HepG2 (cell line): ENCODE measurements around the gene CBLN3. TPM values are rescaled to one million over a fixed set of nuclear protein-coding genes. Genes with fewer than 3 reads are reported as not detected.
A peak's percentile ranks its signal among the peaks of the same experiment; 100 is the strongest.

ENCODE experiments used
- FOSL2 ChIP-seq: sonication (generic); formaldehyde crosslinking; IDR thresholded peaks from 2 replicates; pipeline ENCODE4 v1.4.0; 2020; ENCODE audit warnings: missing genetic modification reagents
- GABPB1 ChIP-seq: IDR thresholded peaks from 2 replicates; pipeline ENCODE4 v1.6.1; 2016; ENCODE audit warnings: mild to moderate bottlenecking, missing genetic modification reagents, moderate library complexity, missing compliant biosample characterization
- HNRNPH1 ChIP-seq: fragments of 200-400 bp; formaldehyde crosslinking; optimal IDR thresholded peaks from 2 replicates; pipeline ENCODE3; 2017; ENCODE audit warnings: mild to moderate bottlenecking, low read depth, low read length
- ISX ChIP-seq: sonication (generic); formaldehyde crosslinking; conservative IDR thresholded peaks from 2 replicates; pipeline ENCODE4 v1.5.0; 2020; ENCODE audit warnings: missing genetic modification reagents
- MTA1 ChIP-seq: sonication (generic); formaldehyde crosslinking; IDR thresholded peaks from 2 replicates; pipeline ENCODE4 v1.4.0; 2020; ENCODE audit warnings: missing genetic modification reagents, mild to moderate bottlenecking, borderline replicate concordance
- NCOR1 ChIP-seq: fragments of 200-600 bp; sonication (generic); IDR thresholded peaks from 2 replicates; pipeline ENCODE4 v1.7.0; 2017; ENCODE audit warnings: antibody characterized with exemption, low read length, borderline replicate concordance
- NFYC ChIP-seq: IDR thresholded peaks from 2 replicates; pipeline ENCODE4 v1.6.1; 2016; ENCODE audit warnings: missing genetic modification reagents, missing compliant biosample characterization
- RBM22 ChIP-seq: fragments of 200-400 bp; formaldehyde crosslinking; optimal IDR thresholded peaks from 2 replicates; pipeline ENCODE3; 2017; ENCODE audit warnings: mild to moderate bottlenecking, low read length, moderate library complexity
- SIN3A ChIP-seq: IDR thresholded peaks from 2 replicates; pipeline ENCODE4 v1.6.1; 2011; ENCODE audit warnings: low read depth, mild to moderate bottlenecking, control low read depth, low read length, borderline replicate concordance
- SOX13 ChIP-seq, 3 experiments: fragments of 450-650 bp in 1 of 3; sonication (generic) in 1 of 3; formaldehyde crosslinking in 1 of 3; IDR thresholded peaks in 2 of 3; conservative IDR thresholded peaks in 1 of 3; 2 replicates each; pipeline versions ENCODE4 v1.5.0 to v1.6.1; 2016 to 2020; ENCODE audit warnings: antibody characterized with exemption in 1 of 3, mild to moderate bottlenecking in 1 of 3, missing compliant biosample characterization in 1 of 3, missing genetic modification reagents in 1 of 3, moderate library complexity in 1 of 3
- ZBTB21 ChIP-seq: sonication (generic); formaldehyde crosslinking; IDR thresholded peaks from 2 replicates; pipeline ENCODE4 v1.4.0; 2020; ENCODE audit warnings: missing genetic modification reagents
- ZNF205 ChIP-seq: IDR thresholded peaks from 2 replicates; pipeline ENCODE4 v1.6.1; 2018; ENCODE audit warnings: missing biosample characterization, missing genetic modification reagents
- ZNF207 ChIP-seq: fragments of 450-650 bp; IDR thresholded peaks from 2 replicates; pipeline ENCODE4 v1.6.1; 2016; ENCODE audit warnings: antibody characterized with exemption, borderline replicate concordance
- ZNF451 ChIP-seq: sonication (generic); formaldehyde crosslinking; IDR thresholded peaks from 2 replicates; pipeline ENCODE4 v1.5.0; 2020; ENCODE audit warnings: mild to moderate bottlenecking, missing genetic modification reagents
- ZNF615 ChIP-seq: sonication (generic); formaldehyde crosslinking; IDR thresholded peaks from 2 replicates; pipeline ENCODE4 v1.5.0; 2020; ENCODE audit warnings: mild to moderate bottlenecking, missing genetic modification reagents, borderline replicate concordance
- ZNF709 ChIP-seq: sonication (generic); formaldehyde crosslinking; IDR thresholded peaks from 2 replicates; pipeline ENCODE4 v1.5.0; 2020; ENCODE audit warnings: mild to moderate bottlenecking, missing genetic modification reagents
- ZZZ3 ChIP-seq: sonication (generic); formaldehyde crosslinking; IDR thresholded peaks from 2 replicates; pipeline ENCODE4 v1.4.0; 2020; ENCODE audit warnings: missing genetic modification reagents, mild to moderate bottlenecking, borderline replicate concordance
- polyA plus RNA-seq, 8 experiments: library from polyadenylated mRNA; depleted of rRNA in 3 of 8; stranded (reverse) in 7 of 8; unstranded in 1 of 8; fragments of >200 nt; fragmentation: Illumina TruSeq in 4 of 8; extraction: Trizol in 4 of 8; gene quantifications; 2 replicates each; pipeline versions ENCODE4 v1.2.1 to v1.2.3, GENCODE V29; 2011 to 2016; ENCODE audit warnings: low read depth in 4 of 8, missing spikeins in 1 of 8, mixed read lengths in 1 of 8; ENCODE audit not compliant: insufficient read depth in 1 of 8
- total RNA-seq, 5 experiments: library from RNA; depleted of rRNA; stranded (reverse); fragments of >200 nt; fragmentation: Illumina TruSeq; extraction: Trizol; gene quantifications; 2 replicates each; pipeline ENCODE4 v1.2.3, GENCODE V29; 2016; ENCODE audit warnings: low read depth in 1 of 5
- TF ChIP-seq, protein P1 (sequence below): sonication (generic); formaldehyde crosslinking; IDR thresholded peaks from 2 replicates; pipeline ENCODE4 v1.5.0; 2020; ENCODE audit warnings: mild to moderate bottlenecking, missing genetic modification reagents, borderline replicate concordance
- TF ChIP-seq, protein P2 (sequence below), 2 experiments: sonication (generic) in 1 of 2; formaldehyde crosslinking in 1 of 2; IDR thresholded peaks; 2 replicates each; pipeline versions ENCODE4 v1.5.1 to v1.6.1; 2011 to 2020; ENCODE audit warnings: borderline replicate concordance in 1 of 2, low read depth in 1 of 2, low read length in 1 of 2, mild to moderate bottlenecking in 1 of 2, missing genetic modification reagents in 1 of 2, moderate library complexity in 1 of 2

CBLN3 gene
- total and polyA plus RNA-seq, 2 of the 13 experiments (the other 11 are each of a cell fraction or from before 2014, with no cell fraction given), result 0.66 to 0.98 TPM

DNA sequence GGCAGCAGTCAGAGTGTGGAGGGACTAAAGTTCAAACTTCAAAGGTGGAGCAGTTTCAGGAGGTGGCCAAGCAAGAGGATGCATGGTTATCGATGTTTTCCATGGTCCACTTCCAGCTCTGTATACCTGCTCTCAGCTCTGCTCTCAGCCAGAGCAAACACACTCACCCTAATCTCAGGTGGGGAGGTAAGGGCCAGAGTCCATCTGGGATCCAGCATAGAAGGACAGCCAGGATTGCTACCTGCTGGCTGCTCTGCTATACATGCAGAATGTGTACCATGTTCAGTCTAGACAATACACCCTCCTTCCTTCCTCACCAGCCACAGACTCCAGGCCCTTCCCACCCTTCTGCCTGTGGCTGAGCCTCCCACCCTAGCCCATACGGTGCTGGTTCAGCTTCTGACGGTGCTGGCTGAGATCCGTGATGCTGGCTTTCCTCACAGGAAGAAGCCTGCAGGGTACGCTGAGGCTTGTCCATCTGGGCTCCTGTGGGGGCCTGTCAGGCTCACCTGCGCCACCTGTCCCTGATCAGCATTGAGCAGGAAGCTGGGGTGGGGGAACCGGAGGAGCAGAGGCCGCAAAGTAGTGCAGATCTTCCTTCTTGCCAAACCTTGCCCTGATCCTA, 2.4 kb downstream of the CBLN3 start (continued):
- TF ChIP-seq, protein P1, sequence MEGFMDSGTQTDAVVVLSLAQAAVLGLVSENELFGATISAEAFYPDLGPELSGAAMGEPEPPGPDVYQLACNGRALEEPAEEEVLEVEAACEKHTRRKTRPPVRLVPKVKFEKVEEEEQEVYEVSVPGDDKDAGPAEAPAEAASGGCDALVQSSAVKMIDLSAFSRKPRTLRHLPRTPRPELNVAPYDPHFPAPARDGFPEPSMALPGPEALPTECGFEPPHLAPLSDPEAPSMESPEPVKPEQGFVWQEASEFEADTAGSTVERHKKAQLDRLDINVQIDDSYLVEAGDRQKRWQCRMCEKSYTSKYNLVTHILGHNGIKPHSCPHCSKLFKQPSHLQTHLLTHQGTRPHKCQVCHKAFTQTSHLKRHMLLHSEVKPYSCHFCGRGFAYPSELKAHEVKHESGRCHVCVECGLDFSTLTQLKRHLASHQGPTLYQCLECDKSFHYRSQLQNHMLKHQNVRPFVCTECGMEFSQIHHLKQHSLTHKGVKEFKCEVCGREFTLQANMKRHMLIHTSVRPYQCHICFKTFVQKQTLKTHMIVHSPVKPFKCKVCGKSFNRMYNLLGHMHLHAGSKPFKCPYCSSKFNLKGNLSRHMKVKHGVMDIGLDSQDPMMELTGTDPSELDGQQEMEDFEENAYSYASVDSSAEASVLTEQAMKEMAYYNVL (CRISPR knock-in tag), result peak; percentile 72; the same call in 1 of the 2 replicates
- TF ChIP-seq ISX (CRISPR knock-in tag) (no peak), RBM22 (no peak), SIN3A (no peak), ZZZ3 (peak; percentile 70; the same call in 1 of the 2 replicates), ZNF205 (peak; percentile 86; the same call in 1 of the 2 replicates), ZNF615 (CRISPR knock-in tag) (no peak), ZNF709 (CRISPR knock-in tag) (no peak), ZNF451 (CRISPR knock-in tag) (no peak; the same call in 1 of the 2 replicates), HNRNPH1 (no peak), NCOR1 (peak; percentile 55; the same call in 1 of the 2 replicates), NFYC (no peak), FOSL2 (CRISPR knock-in tag) (peak; percentile 59), ZNF207 (no peak), SOX13 (IDR thresholded peaks at IDR 0.05) (peak; percentile 4; the same call in 1 of the 2 replicates), SOX13 (CRISPR knock-in tag; conservative IDR thresholded peaks at IDR 0.05 in 1 of 2, IDR thresholded peaks at IDR 0.05 in 1 of 2) (peak in 1 of 2 experiments; percentile 54; a peak in 2 of 4 replicates), ZBTB21 (CRISPR knock-in tag) (no peak), GABPB1 (CRISPR knock-in tag) (peak; percentile 65), MTA1 (peak; percentile 99)
- TF ChIP-seq, protein P2, sequence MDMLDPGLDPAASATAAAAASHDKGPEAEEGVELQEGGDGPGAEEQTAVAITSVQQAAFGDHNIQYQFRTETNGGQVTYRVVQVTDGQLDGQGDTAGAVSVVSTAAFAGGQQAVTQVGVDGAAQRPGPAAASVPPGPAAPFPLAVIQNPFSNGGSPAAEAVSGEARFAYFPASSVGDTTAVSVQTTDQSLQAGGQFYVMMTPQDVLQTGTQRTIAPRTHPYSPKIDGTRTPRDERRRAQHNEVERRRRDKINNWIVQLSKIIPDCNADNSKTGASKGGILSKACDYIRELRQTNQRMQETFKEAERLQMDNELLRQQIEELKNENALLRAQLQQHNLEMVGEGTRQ (IDR thresholded peaks at IDR 0.05; ENCODE audit: low read depth, low read length), result no peak
- TF ChIP-seq, protein P2 (CRISPR knock-in tag; IDR thresholded peaks at IDR 0.05; ENCODE audit: borderline replicate concordance), result no peak; the same call in 1 of the 2 replicates
